Calu3 (cell line): Measurements from ENCODE around the gene CTIF. TPM values are rescaled to one million over a fixed set of nuclear protein-coding genes. Genes with fewer than 3 reads are reported as not detected.

ENCODE experiments used
- BruUV-seq: library from RNA; stranded (reverse); fragments of 400-500 nt; replicated peaks from 2 replicates; lab custom pipeline; 2021; lab: Mats Ljungman, UMichigan
- CTCF ChIA-PET: fragments of 300-600 bp; sonication (Branson Sonifier 250); formaldehyde crosslinking; loops from one replicate; lab custom pipeline; 2022; ENCODE audit warnings: antibody characterized with exemption; lab: Charles Lee
- DNase-seq: peaks from one replicate; pipeline ENCODE4 v3.0.0; 2022
- H3K27ac Mint-ChIP-seq: one replicate; pipeline ENCODE4 v1.8.0; 2022; ENCODE audit warnings: mixed read lengths; ENCODE audit not compliant: unreplicated experiment
- H3K27me3 Mint-ChIP-seq: one replicate; pipeline ENCODE4 v1.8.0; 2022; ENCODE audit warnings: mixed read lengths; ENCODE audit not compliant: unreplicated experiment
- H3K36me3 Mint-ChIP-seq: one replicate; pipeline ENCODE4 v1.8.0; 2022; ENCODE audit warnings: mild to moderate bottlenecking, moderate library complexity, mixed read lengths; ENCODE audit not compliant: insufficient read depth, unreplicated experiment
- H3K4me1 Mint-ChIP-seq: one replicate; pipeline ENCODE4 v1.8.0; 2022; ENCODE audit warnings: mild to moderate bottlenecking, low read depth, mixed read lengths; ENCODE audit not compliant: unreplicated experiment
- H3K4me3 Mint-ChIP-seq: one replicate; pipeline ENCODE4 v1.8.0; 2022; ENCODE audit warnings: mild to moderate bottlenecking, low read depth, moderate library complexity, mixed read lengths; ENCODE audit not compliant: unreplicated experiment
- H3K9me3 Mint-ChIP-seq: one replicate; pipeline ENCODE4 v1.8.0; 2022; ENCODE audit warnings: low read depth, mixed read lengths; ENCODE audit not compliant: unreplicated experiment
- CTCF ChIP-seq: fragments of 200-600 bp; IDR thresholded peaks from one replicate; pipeline ENCODE4 v1.8.0; 2022; ENCODE audit warnings: antibody characterized with exemption; ENCODE audit not compliant: unreplicated experiment
- intact Hi-C: fragments of 100-400 bp; cut with micrococcal nuclease; formaldehyde crosslinking; loops from one replicate; pipeline ENCODE4 v1.10.0; 2022; ENCODE audit not compliant: unreplicated experiment
- total RNA-seq: library from RNA; stranded (reverse); gene quantifications from 2 replicates; pipeline ENCODE4 v1.2.3, GENCODE V29; 2022

The CTIF gene
- total RNA-seq, 1 experiment from 2014 or later: 40.8 TPM

DNA sequence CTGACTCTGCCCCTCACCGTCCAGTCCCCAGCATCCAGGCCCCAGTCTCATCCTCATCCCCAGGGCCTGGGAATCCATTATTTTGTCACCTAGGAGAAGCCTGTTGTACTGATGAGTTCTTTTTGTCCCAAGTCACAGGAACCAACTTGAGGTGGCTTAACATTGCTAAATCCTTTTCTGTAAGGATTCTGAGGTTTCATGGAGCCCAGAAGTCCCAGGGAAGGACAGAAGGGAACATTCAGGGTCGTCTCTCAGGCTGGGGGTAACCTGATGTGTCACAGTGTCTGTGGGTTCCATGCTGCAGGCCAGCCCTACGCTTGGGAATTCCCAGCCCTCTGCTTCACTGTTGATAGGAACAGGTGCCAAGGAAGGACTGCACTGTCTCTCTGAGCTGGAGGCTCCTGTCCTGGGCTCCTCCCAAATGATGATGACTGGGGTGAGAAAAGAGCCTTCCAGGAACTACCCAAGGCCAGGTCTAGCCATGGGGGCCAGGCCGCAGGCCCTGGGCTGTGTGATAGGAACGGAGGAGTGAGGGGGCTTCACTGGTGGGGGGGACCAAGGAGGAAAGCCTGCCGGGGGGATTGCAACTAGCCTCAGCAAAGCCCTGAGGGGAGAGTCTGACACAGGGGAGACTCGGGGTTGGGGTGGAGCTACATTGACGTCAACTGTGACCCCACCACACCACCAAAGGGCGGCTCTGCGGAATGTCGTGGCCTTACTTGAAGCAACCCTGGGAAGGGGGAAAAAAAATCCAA, 266.2 kb downstream of the CTIF start:
- CTCF ChIA-PET: no interaction called here
- H3K27ac Mint-ChIP-seq: no peak overlapping the region
- DNase-seq: no peak
- intact Hi-C loops: no loop called here
- no peak overlapping the region for H3K4me3 Mint-ChIP-seq
- no peak for TF ChIP-seq CTCF
- H3K36me3 Mint-ChIP-seq: no peaks in the 10 kb centered on the region
- H3K4me1 Mint-ChIP-seq: peaks cover 17% of the 10 kb centered on the region
- no peaks in the 10 kb centered on the region for H3K27me3 Mint-ChIP-seq
- no peaks in the 10 kb centered on the region for H3K9me3 Mint-ChIP-seq
- no TSS peak for BruUV-seq

GRCh38 chr18:48805826-48806535, 267.1 kb downstream of the CTIF start:
- intact Hi-C loops: no loop called here
- CTCF ChIA-PET: no interaction called here
- no peak overlapping the region for H3K27ac Mint-ChIP-seq
- no peak for DNase-seq
- no TSS peak for BruUV-seq
- H3K4me1 Mint-ChIP-seq: peaks cover 17% of the 10 kb centered on the region
- no peaks in the 10 kb centered on the region for H3K9me3 Mint-ChIP-seq
- no peak overlapping the region for H3K4me3 Mint-ChIP-seq
- no peaks in the 10 kb centered on the region for H3K36me3 Mint-ChIP-seq
- no peaks in the 10 kb centered on the region for H3K27me3 Mint-ChIP-seq
- TF ChIP-seq CTCF: no peak

DNA sequence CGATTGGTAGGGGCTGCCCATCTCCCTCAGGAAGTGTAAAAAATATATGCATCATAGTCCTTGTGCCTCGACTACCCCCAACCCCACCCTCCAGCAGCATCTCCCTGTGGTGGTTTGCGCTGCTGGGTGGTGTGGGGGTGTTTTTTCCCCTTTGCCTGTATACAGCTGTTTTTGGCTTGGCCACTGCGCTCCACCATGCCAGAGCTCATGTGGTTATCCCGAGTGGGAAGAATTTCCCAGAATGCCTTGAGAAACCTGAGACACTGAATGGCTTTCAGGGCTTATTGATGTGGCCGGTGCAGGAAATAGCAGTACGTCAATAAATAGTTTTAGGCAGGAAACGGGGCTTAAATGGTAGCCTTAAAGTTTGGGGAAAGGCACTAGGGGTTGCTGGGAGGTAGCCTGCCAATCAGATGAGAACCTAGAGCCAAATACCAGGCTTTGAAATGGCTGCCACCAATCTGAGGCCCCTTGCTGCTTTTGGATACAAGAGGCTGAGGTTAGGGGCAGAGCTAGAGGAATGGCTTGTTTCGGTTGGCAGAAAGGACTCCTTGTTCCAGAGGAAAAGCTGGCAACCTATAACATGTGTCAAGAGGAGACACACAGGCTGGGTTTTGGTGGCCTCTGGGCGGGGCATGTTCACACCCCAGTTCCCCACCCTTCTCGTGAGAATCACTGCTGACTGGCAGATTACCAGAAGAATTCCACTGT, 267.9 kb downstream of the CTIF start:
- CTCF ChIA-PET: interaction anchor here (0.9 kb wide), 1 partner anchor 49 kb away, joined by 5 read pairs; no protein-coding TSS in a partner anchor
- Mint-ChIP-seq H3K9me3 (no peaks in the 10 kb centered on the region), H3K4me1 (peaks cover 13% of the 10 kb centered on the region), H3K4me3 (no peak overlapping the region), H3K36me3 (no peaks in the 10 kb centered on the region), H3K27me3 (no peaks in the 10 kb centered on the region), H3K27ac (no peak overlapping the region)
- BruUV-seq: no TSS peak
- no peak for TF ChIP-seq CTCF
- intact Hi-C loops: no loop called here
- DNase-seq: no peak

GRCh38 chr18:48808476-48808875, 269.6 kb downstream of the CTIF start:
- intact Hi-C loops: loop anchor here (2.0 kb wide), 1 partner anchor 24 kb away; no protein-coding TSS in a partner anchor
- no peaks in the 10 kb centered on the region for H3K9me3 Mint-ChIP-seq
- DNase-seq: no peak
- peaks cover 11% of the 10 kb centered on the region for H3K4me1 Mint-ChIP-seq
- no TSS peak for BruUV-seq
- no peaks in the 10 kb centered on the region for H3K36me3 Mint-ChIP-seq
- H3K4me3 Mint-ChIP-seq: no peak overlapping the region
- H3K27me3 Mint-ChIP-seq: no peaks in the 10 kb centered on the region
- no peak overlapping the region for H3K27ac Mint-ChIP-seq
- CTCF ChIA-PET: interaction anchor here (0.5 kb wide), 1 partner anchor 397 kb away, joined by 3 read pairs; no protein-coding TSS in a partner anchor
- no peak for TF ChIP-seq CTCF
